ENCODE measurements around the gene RASSF10. TPM values are rescaled to one million over a fixed set of nuclear protein-coding genes. Genes with fewer than 3 reads are reported as not detected.

The RASSF10 gene
- total RNA-seq, 2 donors from 2014 or later, result 0.59 to 1.2 TPM

GRCh38 chr11:13016415-13016814, 7.3 kb downstream of the RASSF10 start:
- Histone ChIP-seq H3K4me1 (peaks cover 0 to 9% of the 10 kb centered on the region in 2 donors), H3K9me3 (no peaks in the 10 kb centered on the region), H3K36me3 (no peaks in the 10 kb centered on the region), H3K4me3 (no peak overlapping the region), H3K27me3 (no peaks in the 10 kb centered on the region), H3K27ac (no peak overlapping the region)
- TF ChIP-seq, protein P1, sequence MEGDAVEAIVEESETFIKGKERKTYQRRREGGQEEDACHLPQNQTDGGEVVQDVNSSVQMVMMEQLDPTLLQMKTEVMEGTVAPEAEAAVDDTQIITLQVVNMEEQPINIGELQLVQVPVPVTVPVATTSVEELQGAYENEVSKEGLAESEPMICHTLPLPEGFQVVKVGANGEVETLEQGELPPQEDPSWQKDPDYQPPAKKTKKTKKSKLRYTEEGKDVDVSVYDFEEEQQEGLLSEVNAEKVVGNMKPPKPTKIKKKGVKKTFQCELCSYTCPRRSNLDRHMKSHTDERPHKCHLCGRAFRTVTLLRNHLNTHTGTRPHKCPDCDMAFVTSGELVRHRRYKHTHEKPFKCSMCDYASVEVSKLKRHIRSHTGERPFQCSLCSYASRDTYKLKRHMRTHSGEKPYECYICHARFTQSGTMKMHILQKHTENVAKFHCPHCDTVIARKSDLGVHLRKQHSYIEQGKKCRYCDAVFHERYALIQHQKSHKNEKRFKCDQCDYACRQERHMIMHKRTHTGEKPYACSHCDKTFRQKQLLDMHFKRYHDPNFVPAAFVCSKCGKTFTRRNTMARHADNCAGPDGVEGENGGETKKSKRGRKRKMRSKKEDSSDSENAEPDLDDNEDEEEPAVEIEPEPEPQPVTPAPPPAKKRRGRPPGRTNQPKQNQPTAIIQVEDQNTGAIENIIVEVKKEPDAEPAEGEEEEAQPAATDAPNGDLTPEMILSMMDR (IDR thresholded peaks at IDR 0.05), result no peak
- DNase-seq (ENCODE audit: low spot score), result no peak

DNA sequence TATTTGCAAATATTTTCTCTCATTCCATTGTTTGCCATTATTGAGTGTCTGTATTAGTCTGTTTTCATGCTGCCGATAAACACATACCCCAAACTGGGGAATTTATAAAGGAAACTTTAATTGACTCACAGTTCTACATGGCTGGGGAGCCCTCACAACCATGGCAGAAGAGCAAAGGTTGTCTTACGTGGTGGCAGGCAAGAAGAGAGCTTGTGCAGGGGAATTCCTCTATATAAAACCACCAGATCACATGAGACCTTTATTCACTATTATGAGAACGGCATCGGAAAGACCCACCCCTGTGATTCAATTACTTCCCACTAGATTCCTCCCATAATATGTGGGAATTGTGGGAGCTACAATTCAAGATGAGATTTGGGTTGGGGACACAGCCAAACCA, 10.2 kb downstream of the RASSF10 start:
- Histone ChIP-seq H3K9me3 (no peaks in the 10 kb centered on the region), H3K27me3 (no peaks in the 10 kb centered on the region), H3K4me3 (no peak overlapping the region), H3K27ac (no peak overlapping the region), H3K4me1 (no peaks in the 10 kb centered on the region), H3K36me3 (no peaks in the 10 kb centered on the region)
- DNase-seq (ENCODE audit: low spot score), result no peak
- TF ChIP-seq, protein P1 (IDR thresholded peaks at IDR 0.05), result no peak

DNA sequence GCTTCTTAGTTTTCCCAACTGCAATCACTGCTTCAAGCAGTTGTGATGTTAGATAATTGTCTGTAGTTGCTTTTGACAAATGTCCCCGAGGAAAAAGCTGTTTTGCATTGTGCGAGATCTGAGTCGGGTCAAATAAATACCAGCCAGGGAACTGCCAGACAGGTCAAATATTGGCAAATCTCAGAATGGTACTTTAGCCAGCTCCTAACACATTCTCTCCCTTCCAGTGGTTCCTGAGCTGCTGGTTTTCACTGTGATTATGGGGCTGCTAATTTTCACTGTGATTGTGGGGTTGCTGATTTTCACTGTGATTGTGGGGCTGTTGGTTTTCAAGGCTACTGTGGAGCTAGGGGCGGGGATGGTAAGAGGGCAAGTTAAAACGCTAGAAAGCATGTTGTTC, 14.3 kb downstream of the RASSF10 start:
- no peaks in the 10 kb centered on the region for H3K4me1 ChIP-seq
- no peak overlapping the region for H3K4me3 ChIP-seq
- TF ChIP-seq, protein P1 (IDR thresholded peaks at IDR 0.05), result no peak
- H3K27ac ChIP-seq, result no peak overlapping the region
- DNase-seq (ENCODE audit: low spot score), result no peak
- H3K36me3 ChIP-seq, result no peaks in the 10 kb centered on the region
- H3K9me3 ChIP-seq, result no peaks in the 10 kb centered on the region
- H3K27me3 ChIP-seq, result no peaks in the 10 kb centered on the region

- Histone ChIP-seq H3K4me1 (no peaks in the 10 kb centered on the region), H3K9me3 (no peaks in the 10 kb centered on the region), H3K36me3 (no peaks in the 10 kb centered on the region), H3K27me3 (no peaks in the 10 kb centered on the region), H3K27ac (no peak overlapping the region), H3K4me3 (no peak overlapping the region)
- DNase-seq (ENCODE audit: low spot score), result no peak
- TF ChIP-seq, protein P1 (IDR thresholded peaks at IDR 0.05), result no peak
These were observed 17.6 kb downstream of the RASSF10 start for GRCh38 chr11:13026722-13027121.

DNA sequence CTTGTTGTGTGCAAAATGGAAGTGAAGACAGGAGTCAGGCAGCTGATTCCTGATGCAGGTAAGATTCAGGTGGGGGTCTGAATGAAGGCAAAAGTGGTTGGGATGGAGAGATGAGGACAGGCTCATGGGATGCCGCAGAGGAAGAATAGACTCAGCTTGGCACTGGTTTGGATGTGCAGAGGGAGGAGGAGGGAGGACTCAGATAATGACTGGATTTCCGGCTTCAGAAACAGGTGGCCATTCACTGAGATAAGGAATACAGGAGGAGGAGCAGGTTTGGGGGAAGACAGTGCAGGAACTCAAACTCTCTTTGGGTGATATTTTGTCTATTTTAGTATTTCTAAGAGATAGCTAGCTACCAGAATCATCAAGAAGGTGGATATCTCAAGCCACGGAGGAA, 19.2 kb downstream of the RASSF10 start:
- H3K4me1 ChIP-seq, result no peaks in the 10 kb centered on the region
- no peaks in the 10 kb centered on the region for H3K36me3 ChIP-seq
- H3K27me3 ChIP-seq, result no peaks in the 10 kb centered on the region
- no peak overlapping the region for H3K4me3 ChIP-seq
- no peak for DNase-seq (ENCODE audit: low spot score)
- TF ChIP-seq, protein P1 (IDR thresholded peaks at IDR 0.05), result no peak
- H3K9me3 ChIP-seq, result no peaks in the 10 kb centered on the region
- no peak overlapping the region for H3K27ac ChIP-seq

- TF ChIP-seq, protein P1 (IDR thresholded peaks at IDR 0.05), result no peak
- H3K4me1 ChIP-seq, result no peaks in the 10 kb centered on the region
- H3K27me3 ChIP-seq, result no peaks in the 10 kb centered on the region
- no peak overlapping the region for H3K4me3 ChIP-seq
- no peaks in the 10 kb centered on the region for H3K36me3 ChIP-seq
- H3K9me3 ChIP-seq, result no peaks in the 10 kb centered on the region
- H3K27ac ChIP-seq, result no peak overlapping the region
- no peak for DNase-seq (ENCODE audit: low spot score)
These were observed 20.8 kb downstream of the RASSF10 start for GRCh38 chr11:13029872-13030271.

Data from right atrium auricular region (tissue), 2 donors.